Smooth muscle cell (in vitro differentiated cells): ENCODE results near the gene PTGDR2. TPM values are rescaled to one million over a fixed set of nuclear protein-coding genes. Genes with fewer than 3 reads are reported as not detected.

Source experiments
- DNase-seq: peaks from one replicate; lab custom pipeline; 2025; ENCODE audit not compliant: unreplicated experiment; lab: John Stamatoyannopoulos, UW
- H2AFZ ChIP-seq: fragments of 200-600 bp; sonication (generic); 2 replicates; pipeline ENCODE4 v1.6.0; 2016; ENCODE audit warnings: antibody characterized with exemption, low read depth, mild to moderate bottlenecking
- H3F3A ChIP-seq: fragments of 200-600 bp; sonication (generic); 2 replicates; pipeline ENCODE4 v1.6.0; 2017; ENCODE audit warnings: antibody characterized with exemption, low read depth
- H3K27ac ChIP-seq: fragments of 200-600 bp; sonication (generic); 2 replicates; pipeline ENCODE4 v1.5.1; 2016; ENCODE audit warnings: low read depth, mild to moderate bottlenecking
- H3K27me3 ChIP-seq: fragments of 200-600 bp; sonication (generic); 2 replicates; pipeline ENCODE4 v1.6.1; 2016; ENCODE audit warnings: low read depth, mild to moderate bottlenecking
- H3K36me3 ChIP-seq: fragments of 200-600 bp; sonication (generic); 2 replicates; pipeline ENCODE4 v1.5.1; 2016; ENCODE audit warnings: low read depth
- H3K4me1 ChIP-seq: fragments of 200-600 bp; sonication (generic); 2 replicates; pipeline ENCODE4 v1.5.1; 2016; ENCODE audit warnings: low read depth
- H3K4me2 ChIP-seq: fragments of 200-600 bp; sonication (generic); 2 replicates; pipeline ENCODE4 v1.6.0; 2016; ENCODE audit warnings: mild to moderate bottlenecking
- H3K4me3 ChIP-seq: fragments of 200-600 bp; sonication (generic); 2 replicates; pipeline ENCODE4 v1.5.1; 2016; ENCODE audit warnings: mild to moderate bottlenecking
- H3K79me2 ChIP-seq: fragments of 200-600 bp; sonication (generic); 2 replicates; pipeline ENCODE4 v1.6.0; 2016; ENCODE audit warnings: low read depth, mild to moderate bottlenecking
- H3K9ac ChIP-seq: fragments of 200-600 bp; sonication (generic); 2 replicates; pipeline ENCODE4 v1.6.0; 2016; ENCODE audit warnings: low read depth
- H3K9me3 ChIP-seq: fragments of 200-600 bp; sonication (generic); replicated peaks from 2 replicates; pipeline ENCODE4 v1.5.1; 2016; ENCODE audit warnings: low read depth
- H4K20me1 ChIP-seq: fragments of 200-600 bp; sonication (generic); 2 replicates; pipeline ENCODE4 v1.6.0; 2016; ENCODE audit warnings: low read depth
- WGBS: methylation state at CpG from one replicate; pipeline ENCODE4 v1.1.7; 2016; ENCODE audit warnings: low lambda C conversion rate; 5-methylcytosine and 5-hydroxymethylcytosine counted together
- polyA plus RNA-seq: library from polyadenylated mRNA; unstranded; fragments of >200 nt; fragmentation: Nextera tagmentation; extraction: Ambion mirVana; gene quantifications from 2 replicates; pipeline ENCODE4 v1.2.1, GENCODE V29; 2016
- total RNA-seq: library from RNA; depleted of rRNA; stranded (reverse); fragments of >200 nt; gene quantifications from 2 replicates; pipeline ENCODE4 v1.2.3, GENCODE V29; 2014
- TF ChIP-seq, protein P1 (sequence below): fragments of 200-600 bp; sonication (generic); IDR thresholded peaks from 2 replicates; pipeline ENCODE4 v1.5.1; 2017; ENCODE audit warnings: borderline replicate concordance, mild to moderate bottlenecking, antibody characterized with exemption; ENCODE audit not compliant: insufficient read depth, poor library complexity, severe bottlenecking

The PTGDR2 gene
- total and polyA plus RNA-seq, 2 experiments from 2014 or later = 0.04 to 0.08 TPM

DNA sequence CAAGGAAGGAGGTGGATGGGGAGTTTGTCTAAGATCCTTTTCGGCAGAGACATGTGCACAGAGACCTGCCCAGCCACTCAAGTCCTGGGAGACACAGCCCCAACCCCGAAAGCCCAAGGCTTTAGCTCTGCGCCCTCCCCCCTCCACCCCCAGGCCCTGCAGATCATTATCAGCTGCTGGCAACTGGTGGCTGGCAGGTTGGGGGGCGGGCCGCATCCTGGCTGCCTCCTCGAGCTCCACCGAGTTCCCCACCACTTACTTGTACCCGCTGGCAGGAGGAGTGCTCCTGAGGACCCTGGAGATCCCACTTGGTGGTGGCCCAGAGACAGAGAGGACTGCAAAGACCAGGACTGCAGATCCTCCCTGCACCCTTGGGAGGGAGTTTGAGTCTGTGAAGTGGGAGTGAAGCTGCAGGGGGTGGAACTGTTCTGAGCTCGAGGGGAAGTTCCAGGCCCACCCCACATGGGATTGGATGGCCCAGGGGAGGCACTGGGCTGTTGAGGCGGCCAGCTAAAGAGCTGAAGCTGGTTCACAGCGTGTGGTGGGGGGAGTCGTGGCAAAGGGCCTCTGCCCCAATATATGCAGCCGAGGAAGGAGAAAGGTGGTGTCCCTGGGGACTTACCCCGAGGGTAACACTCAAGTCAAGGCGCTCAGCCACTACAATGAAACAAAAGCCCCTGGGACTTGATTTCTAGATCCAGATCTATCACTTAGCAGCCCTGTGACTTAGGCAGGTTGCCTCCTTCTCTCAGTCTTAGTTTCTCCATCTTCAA is 33.7 kb downstream of the PTGDR2 start:
- no peak overlapping the region for H2AFZ ChIP-seq
- no peak overlapping the region for H3K9ac ChIP-seq

DNA sequence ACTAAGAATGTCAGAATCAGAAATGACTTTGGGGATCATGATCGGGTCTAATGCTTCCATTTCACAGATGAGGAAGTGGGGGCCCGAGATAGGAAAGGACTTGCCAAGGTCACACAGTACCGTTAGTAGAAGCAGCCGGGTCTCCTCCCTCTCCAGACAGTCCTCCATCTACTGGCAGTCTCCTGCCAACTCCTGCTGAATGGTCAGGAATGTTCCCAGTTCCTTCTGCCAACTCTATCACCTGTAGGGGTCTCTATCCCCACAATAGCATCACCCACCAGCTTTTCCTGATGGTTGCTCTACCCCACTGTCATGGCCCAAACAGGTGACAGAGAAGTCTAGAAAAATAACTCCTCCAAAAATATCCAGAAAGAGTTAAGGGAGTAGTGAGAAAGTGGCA is 37.7 kb downstream of the PTGDR2 start:
- Histone ChIP-seq H3K9me3 (peaks cover 8% of the 10 kb centered on the region), H3K4me2 (no peak overlapping the region), H2AFZ (no peak overlapping the region), H3F3A (no peaks in the 10 kb centered on the region), H3K4me3 (no peak overlapping the region), H4K20me1 (no peaks in the 10 kb centered on the region), H3K79me2 (no peaks in the 10 kb centered on the region), H3K36me3 (no peaks in the 10 kb centered on the region), H3K4me1 (no peaks in the 10 kb centered on the region), H3K27me3 (no peaks in the 10 kb centered on the region), H3K9ac (no peak overlapping the region), H3K27ac (no peak overlapping the region)
- no peak for DNase-seq
- TF ChIP-seq, protein P1, sequence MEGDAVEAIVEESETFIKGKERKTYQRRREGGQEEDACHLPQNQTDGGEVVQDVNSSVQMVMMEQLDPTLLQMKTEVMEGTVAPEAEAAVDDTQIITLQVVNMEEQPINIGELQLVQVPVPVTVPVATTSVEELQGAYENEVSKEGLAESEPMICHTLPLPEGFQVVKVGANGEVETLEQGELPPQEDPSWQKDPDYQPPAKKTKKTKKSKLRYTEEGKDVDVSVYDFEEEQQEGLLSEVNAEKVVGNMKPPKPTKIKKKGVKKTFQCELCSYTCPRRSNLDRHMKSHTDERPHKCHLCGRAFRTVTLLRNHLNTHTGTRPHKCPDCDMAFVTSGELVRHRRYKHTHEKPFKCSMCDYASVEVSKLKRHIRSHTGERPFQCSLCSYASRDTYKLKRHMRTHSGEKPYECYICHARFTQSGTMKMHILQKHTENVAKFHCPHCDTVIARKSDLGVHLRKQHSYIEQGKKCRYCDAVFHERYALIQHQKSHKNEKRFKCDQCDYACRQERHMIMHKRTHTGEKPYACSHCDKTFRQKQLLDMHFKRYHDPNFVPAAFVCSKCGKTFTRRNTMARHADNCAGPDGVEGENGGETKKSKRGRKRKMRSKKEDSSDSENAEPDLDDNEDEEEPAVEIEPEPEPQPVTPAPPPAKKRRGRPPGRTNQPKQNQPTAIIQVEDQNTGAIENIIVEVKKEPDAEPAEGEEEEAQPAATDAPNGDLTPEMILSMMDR = no peak
- 87% methylated on average over 4 of the region's 4 CpGs for WGBS

More for the DNA sequence above, 33.7 kb downstream of the PTGDR2 start:
- Histone ChIP-seq H3K36me3 (no peaks in the 10 kb centered on the region), H3K4me3 (no peak overlapping the region), H3K9me3 (peaks cover under 1% of the 10 kb centered on the region), H3F3A (no peaks in the 10 kb centered on the region), H3K27ac (no peak overlapping the region), H3K27me3 (no peaks in the 10 kb centered on the region), H3K79me2 (no peaks in the 10 kb centered on the region), H3K4me2 (no peak overlapping the region), H4K20me1 (no peaks in the 10 kb centered on the region), H3K4me1 (no peaks in the 10 kb centered on the region)
- TF ChIP-seq, protein P1 = no peak
- 81% methylated on average over 12 of the region's 15 CpGs for WGBS
- no peak for DNase-seq

DNA sequence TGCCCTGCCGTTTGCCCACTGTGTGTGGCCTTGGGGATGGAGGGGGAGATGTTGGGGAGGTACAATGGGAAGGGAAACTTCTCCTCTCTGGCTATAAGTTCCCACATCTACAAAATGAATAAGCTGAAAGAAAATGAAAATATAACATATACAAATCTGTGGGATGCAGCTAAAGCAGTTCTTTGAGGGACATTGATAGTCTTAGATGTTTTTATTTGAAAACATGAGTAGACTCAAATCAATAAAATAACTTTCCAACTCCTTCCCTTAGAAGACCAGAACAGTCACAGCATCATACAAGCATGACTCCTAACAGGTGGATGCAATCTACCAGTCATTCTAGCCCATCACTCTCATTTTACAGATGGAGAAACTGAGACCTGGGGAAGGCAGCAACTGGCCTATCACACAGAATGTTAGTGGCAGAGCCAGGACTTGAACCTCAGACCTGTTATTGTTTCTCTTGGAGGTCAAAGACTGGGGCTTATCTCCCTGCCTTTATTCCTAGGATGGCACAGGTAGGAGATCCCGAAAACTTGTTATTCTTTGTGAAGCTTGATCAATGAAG is 39.1 kb downstream of the PTGDR2 start:
- no peak overlapping the region for H3K4me2 ChIP-seq
- WGBS = 95% methylated on average over 2 of the region's 2 CpGs

More for the DNA sequence above, 39.1 kb downstream of the PTGDR2 start:
- H3F3A ChIP-seq = no peaks in the 10 kb centered on the region
- H3K4me1 ChIP-seq = no peaks in the 10 kb centered on the region
- no peaks in the 10 kb centered on the region for H4K20me1 ChIP-seq
- no peaks in the 10 kb centered on the region for H3K79me2 ChIP-seq
- DNase-seq = no peak
- no peak overlapping the region for H3K9ac ChIP-seq
- TF ChIP-seq, protein P1 = no peak
- H3K9me3 ChIP-seq = peaks cover 8% of the 10 kb centered on the region
- no peak overlapping the region for H3K27ac ChIP-seq
- H2AFZ ChIP-seq = no peak overlapping the region
- no peaks in the 10 kb centered on the region for H3K36me3 ChIP-seq
- H3K27me3 ChIP-seq = no peaks in the 10 kb centered on the region
- no peak overlapping the region for H3K4me3 ChIP-seq
